OCI-LY7 (cell line): ENCODE results near the gene HTD2. TPM values are rescaled to one million over a fixed set of nuclear protein-coding genes. Genes with fewer than 3 reads are reported as not detected.
A peak's percentile ranks its signal among the peaks of the same experiment; 100 is the strongest.

ENCODE experiments used
- BruUV-seq: library from RNA; stranded (reverse); fragments of 400-500 nt; replicated peaks from 2 replicates; lab custom pipeline; 2021; lab: Mats Ljungman, UMichigan
- CTCF ChIA-PET: fragments of 300-600 bp; sonication (Branson Sonifier 250); formaldehyde crosslinking; loops from one replicate; lab custom pipeline; 2022; ENCODE audit warnings: antibody characterized with exemption; ENCODE audit not compliant: unreplicated experiment; lab: Charles Lee
- POLR2A ChIA-PET: fragments of 300-600 bp; sonication (Branson Sonifier 250); formaldehyde crosslinking; loops from one replicate; lab custom pipeline; 2022; ENCODE audit warnings: antibody characterized with exemption; lab: Charles Lee
- DNase-seq: peaks from one replicate; pipeline ENCODE4 v3.0.0-alpha.2; 2015; ENCODE audit warnings: low spot score
- H2AFZ ChIP-seq: fragments of 200-600 bp; sonication (generic), shearing (Covaris generic); 2 replicates; pipeline ENCODE4 v1.6.1; 2014; ENCODE audit warnings: mild to moderate bottlenecking, antibody characterized with exemption, low read length, moderate library complexity
- H3K27ac ChIP-seq: fragments of 200-600 bp; sonication (generic); 2 replicates; pipeline ENCODE4 v1.5.1; 2014; ENCODE audit warnings: mixed run types, low read depth, mild to moderate bottlenecking, moderate library complexity, low read length, inconsistent platforms; ENCODE audit not compliant: poor library complexity, severe bottlenecking
- H3K36me3 ChIP-seq: fragments of 200-600 bp; sonication (generic); 2 replicates; pipeline ENCODE4 v1.6.1; 2014; ENCODE audit warnings: mild to moderate bottlenecking, antibody characterized with exemption, low read length, moderate library complexity, mixed read lengths; ENCODE audit not compliant: insufficient read depth
- H3K4me1 ChIP-seq: fragments of 200-600 bp; sonication (generic); 2 replicates; pipeline ENCODE4 v1.5.1; 2014; ENCODE audit warnings: mild to moderate bottlenecking, low read length; ENCODE audit not compliant: insufficient read depth, poor library complexity, severe bottlenecking
- H3K4me2 ChIP-seq: fragments of 200-600 bp; sonication (generic); 2 replicates; pipeline ENCODE4 v1.6.1; 2014; ENCODE audit warnings: mild to moderate bottlenecking, low read length
- H3K4me3 ChIP-seq: fragments of 200-600 bp; sonication (generic); 2 replicates; pipeline ENCODE4 v1.5.1; 2014; ENCODE audit warnings: mild to moderate bottlenecking, low read depth, low read length; ENCODE audit not compliant: poor library complexity, severe bottlenecking
- H3K79me2 ChIP-seq: fragments of 200-600 bp; sonication (generic); 2 replicates; pipeline ENCODE4 v1.6.1; 2016; ENCODE audit warnings: low read depth, mild to moderate bottlenecking, low read length, moderate library complexity, mixed read lengths; ENCODE audit not compliant: insufficient read depth
- H3K9me2 ChIP-seq: fragments of 200-600 bp; sonication (generic); 2 replicates; pipeline ENCODE4 v1.6.1; 2016; ENCODE audit warnings: mild to moderate bottlenecking, low read length, mixed read lengths; ENCODE audit not compliant: insufficient read depth
- H3K9me3 ChIP-seq: fragments of 200-600 bp; sonication (generic); 2 replicates; pipeline ENCODE4 v1.6.1; 2014; ENCODE audit warnings: mild to moderate bottlenecking, mixed run types, low read length, mixed read lengths
- H4K20me1 ChIP-seq: fragments of 200-600 bp; sonication (generic); 2 replicates; pipeline ENCODE4 v1.6.1; 2014; ENCODE audit warnings: mild to moderate bottlenecking, antibody characterized with exemption, low read length, moderate library complexity, mixed read lengths; ENCODE audit not compliant: insufficient read depth
- EZH2phosphoT487 ChIP-seq: fragments of 200-600 bp; sonication (generic); IDR thresholded peaks from 2 replicates; pipeline ENCODE4 v1.6.1; 2018; ENCODE audit warnings: low read depth, borderline replicate concordance, mild to moderate bottlenecking, mixed run types, antibody characterized with exemption, low read length, moderate library complexity, mixed read lengths
- intact Hi-C: fragments of 100-400 bp; cut with micrococcal nuclease; formaldehyde crosslinking; loops from one replicate; pipeline ENCODE4 v1.10.0; 2022; ENCODE audit not compliant: unreplicated experiment
- total RNA-seq, 2 experiments: library from RNA; depleted of rRNA in 1 of 2; stranded (reverse); fragments of >200 nt in 1 of 2; shearing (Covaris generic) in 1 of 2; gene quantifications; 2 replicates each; pipeline ENCODE4 v1.2.3, GENCODE V29; 2014 to 2022
- TF ChIP-seq, protein P1 (sequence below): fragments of 200-600 bp; sonication (generic); conservative IDR thresholded peaks from 2 replicates; pipeline ENCODE4 v1.5.1; 2014; ENCODE audit warnings: mild to moderate bottlenecking, antibody characterized with exemption, low read length, moderate library complexity, mixed read lengths

The HTD2 gene
- total RNA-seq, 2 experiments from 2014 or later = 10.0 to 13.0 TPM

DNA sequence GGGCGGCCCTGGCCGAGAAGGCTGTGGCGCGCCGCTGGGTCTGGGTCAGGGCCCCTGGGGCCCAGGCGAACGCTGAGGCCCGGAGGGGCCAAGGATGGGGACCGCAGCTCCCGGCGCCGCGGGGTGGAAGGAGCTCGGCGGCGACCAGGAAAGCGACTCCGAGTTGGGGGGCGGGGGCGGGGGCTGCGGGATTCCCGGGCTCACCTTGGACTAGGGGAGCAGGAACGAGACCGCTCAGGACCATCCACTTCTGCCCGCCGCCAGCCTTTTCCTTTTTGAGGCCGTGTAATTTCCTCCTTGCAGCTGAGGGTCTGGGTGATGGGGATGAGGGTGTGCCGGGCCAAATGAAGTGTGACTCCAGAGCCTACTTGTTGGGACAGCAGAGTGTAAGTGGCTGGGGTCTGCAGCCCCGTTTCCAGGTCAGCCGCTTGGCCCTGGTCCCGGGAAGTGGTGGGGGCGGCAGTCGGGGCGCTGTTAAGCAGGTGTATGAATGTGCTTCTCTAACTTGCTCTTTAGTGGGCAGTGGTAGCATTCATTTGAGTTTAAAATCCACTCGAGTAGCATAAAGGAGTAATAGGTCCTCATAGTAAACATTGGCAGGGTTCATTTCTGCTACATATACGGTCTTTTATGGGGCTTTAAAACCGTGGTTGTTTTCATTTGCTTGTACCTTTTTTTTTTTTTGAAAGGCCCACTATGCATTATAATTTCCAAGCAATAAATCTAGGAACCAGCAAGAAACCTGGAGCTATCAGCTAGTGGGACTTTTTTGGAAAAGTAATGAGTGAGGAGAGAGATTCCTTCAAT is 27.1 kb downstream of the HTD2 start:
- TSS peak; percentile 54 for BruUV-seq
- Histone ChIP-seq H3K36me3 (peaks cover 24% of the 10 kb centered on the region), H3K4me3 (peak overlapping the region; percentile 80), H4K20me1 (no peaks in the 10 kb centered on the region), H3K9me2 (no peaks in the 10 kb centered on the region), H3K4me1 (peaks cover 56% of the 10 kb centered on the region), H3K9me3 (no peaks in the 10 kb centered on the region), H2AFZ (peak overlapping the region; percentile 17; the same call in 1 of the 2 replicates), H3K27ac (peak overlapping the region; percentile 82), H3K4me2 (peak overlapping the region; percentile 96), H3K79me2 (peaks cover 60% of the 10 kb centered on the region)
- ChIA-PET POLR2A (interaction anchor here (0.6 to 19.4 kb wide), 11 partner anchors 10 to 158 kb away, joined by 3 to 711 read pairs (median 3); partner anchors contain the start of genes HTD2 and RPP14), CTCF (interaction anchor here (0.6 to 1.3 kb wide), 9 partner anchors 12 to 230 kb away, joined by 3 to 14 read pairs (median 4); no protein-coding TSS in a partner anchor)
- peak; percentile 75 for DNase-seq
- intact Hi-C loops = loop anchor here (1.0 to 5.0 kb wide), 2 partner anchors 81 to 99 kb away; partner anchors contain the start of gene PDHB
- TF ChIP-seq EZH2phosphoT487 = no peak
- TF ChIP-seq, protein P1, sequence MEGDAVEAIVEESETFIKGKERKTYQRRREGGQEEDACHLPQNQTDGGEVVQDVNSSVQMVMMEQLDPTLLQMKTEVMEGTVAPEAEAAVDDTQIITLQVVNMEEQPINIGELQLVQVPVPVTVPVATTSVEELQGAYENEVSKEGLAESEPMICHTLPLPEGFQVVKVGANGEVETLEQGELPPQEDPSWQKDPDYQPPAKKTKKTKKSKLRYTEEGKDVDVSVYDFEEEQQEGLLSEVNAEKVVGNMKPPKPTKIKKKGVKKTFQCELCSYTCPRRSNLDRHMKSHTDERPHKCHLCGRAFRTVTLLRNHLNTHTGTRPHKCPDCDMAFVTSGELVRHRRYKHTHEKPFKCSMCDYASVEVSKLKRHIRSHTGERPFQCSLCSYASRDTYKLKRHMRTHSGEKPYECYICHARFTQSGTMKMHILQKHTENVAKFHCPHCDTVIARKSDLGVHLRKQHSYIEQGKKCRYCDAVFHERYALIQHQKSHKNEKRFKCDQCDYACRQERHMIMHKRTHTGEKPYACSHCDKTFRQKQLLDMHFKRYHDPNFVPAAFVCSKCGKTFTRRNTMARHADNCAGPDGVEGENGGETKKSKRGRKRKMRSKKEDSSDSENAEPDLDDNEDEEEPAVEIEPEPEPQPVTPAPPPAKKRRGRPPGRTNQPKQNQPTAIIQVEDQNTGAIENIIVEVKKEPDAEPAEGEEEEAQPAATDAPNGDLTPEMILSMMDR = peak; percentile 72

DNA sequence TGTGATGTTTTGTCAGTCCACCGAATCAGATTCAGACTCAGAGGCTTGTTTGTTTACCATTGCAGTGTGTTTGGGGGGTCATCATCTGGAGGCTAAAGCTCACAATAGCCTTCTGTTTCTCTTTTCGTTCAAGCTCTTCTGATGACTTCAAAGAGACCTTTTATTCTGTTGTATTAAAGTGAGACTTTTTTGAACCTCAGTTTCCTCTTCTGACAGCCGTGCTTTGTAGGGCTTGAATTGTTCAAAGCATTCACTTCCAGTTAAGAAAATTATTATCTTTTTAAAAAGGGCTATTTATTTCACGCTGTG is 27.6 kb downstream of the HTD2 start:
- H3K27ac ChIP-seq = peak overlapping the region; percentile 82
- TF ChIP-seq, protein P1 = no peak
- no peak for TF ChIP-seq EZH2phosphoT487

More for the DNA sequence above, 27.6 kb downstream of the HTD2 start:
- POLR2A ChIA-PET = interaction anchor here (0.7 to 19.4 kb wide), 9 partner anchors 10 to 158 kb away, joined by 3 to 711 read pairs (median 3); partner anchors contain the start of genes HTD2 and RPP14
- peaks cover 30% of the 10 kb centered on the region for H3K36me3 ChIP-seq
- no peak for DNase-seq
- peak overlapping the region; percentile 96 for H3K4me2 ChIP-seq
- peaks cover 66% of the 10 kb centered on the region for H3K79me2 ChIP-seq
- peaks cover 62% of the 10 kb centered on the region for H3K4me1 ChIP-seq
- no TSS peak for BruUV-seq
- CTCF ChIA-PET = interaction anchor here (0.6 to 1.3 kb wide), 5 partner anchors 8 to 22 kb away, joined by 3 to 4 read pairs (median 4); no protein-coding TSS in a partner anchor
- H3K9me3 ChIP-seq = no peaks in the 10 kb centered on the region
- peak overlapping the region; percentile 80 for H3K4me3 ChIP-seq
- no peak overlapping the region; the same call in 1 of the 2 replicates for H2AFZ ChIP-seq
- H4K20me1 ChIP-seq = no peaks in the 10 kb centered on the region
- intact Hi-C loops = loop anchor here (5.0 kb wide), 1 partner anchor 98 kb away; the partner anchor contains the start of gene PDHB
- no peaks in the 10 kb centered on the region for H3K9me2 ChIP-seq
